ENCODE data around the gene MAPK14. TPM values are rescaled to one million over a fixed set of nuclear protein-coding genes. Genes with fewer than 3 reads are reported as not detected.

MAPK14 gene
- total and polyA plus RNA-seq, 9 of the 15 experiments (the other 6 are each of a cell fraction or from before 2014, with no cell fraction given): 8.8 to 62.7 (median 35.5) TPM

GRCh38 chr6:36025260-36025931, 2.2 kb upstream of the MAPK14 start (continued):
- TF ChIP-seq GTF3C2 (IDR thresholded peaks at IDR 0.05; ENCODE audit: borderline replicate concordance, extremely low read depth, insufficient read length): no peak
- peak; percentile 79; the same call in 1 of the 2 replicates for TF ChIP-seq NBN (IDR thresholded peaks at IDR 0.05; ENCODE audit: low read depth)
- TF ChIP-seq ATF4 (CRISPR knock-in tag; IDR thresholded peaks at IDR 0.05): peak; percentile 21; the same call in 1 of the 2 replicates
- TF ChIP-seq ATF2 (CRISPR knock-in tag; IDR thresholded peaks at IDR 0.05): no peak
- no peak for TF ChIP-seq PPARD (CRISPR knock-in tag; IDR thresholded peaks at IDR 0.05)
- no peak for TF ChIP-seq NEUROD1 (IDR thresholded peaks at IDR 0.05; ENCODE audit: borderline replicate concordance, low read depth, low read length, partially characterized antibody)
- TF ChIP-seq GATAD2B (IDR thresholded peaks at IDR 0.05; ENCODE audit: borderline replicate concordance): peak; percentile 34; the same call in 1 of the 2 replicates
- no peak for TF ChIP-seq TBP (optimal IDR thresholded peaks at IDR 0.05; ENCODE audit: low read depth, low read length)
- TF ChIP-seq CCNT2 (IDR thresholded peaks at IDR 0.05; ENCODE audit: borderline replicate concordance, extremely low read depth, insufficient read length, low read depth, low read length): peak; percentile 56
- TF ChIP-seq STAT5B (CRISPR knock-in tag; IDR thresholded peaks at IDR 0.05): no peak
- no peak for TF ChIP-seq ZFP36 (IDR thresholded peaks at IDR 0.05; ENCODE audit: low read depth, low read length, partially characterized antibody)
- TF ChIP-seq STAG1 (CRISPR knock-in tag; IDR thresholded peaks at IDR 0.05; ENCODE audit: borderline replicate concordance): no peak
- peak in 1 of 2 experiments; percentile 31; a peak in 1 of 4 replicates for TF ChIP-seq MNT (conservative IDR thresholded peaks at IDR 0.05)
- TF ChIP-seq COPS2 (conservative IDR thresholded peaks at IDR 0.05): no peak
- no peak for TF ChIP-seq CSDE1 (IDR thresholded peaks at IDR 0.05)
- TF ChIP-seq BRD4 (IDR thresholded peaks at IDR 0.05): no peak
- TF ChIP-seq CGGBP1 (CRISPR knock-in tag; IDR thresholded peaks at IDR 0.05): no peak
- peak; percentile 84 for TF ChIP-seq HDGF (IDR thresholded peaks at IDR 0.05)
